Neuronal stem cell (in vitro differentiated cells): Measurements from ENCODE around the gene MALSU1.
"Not testable (repeated sequence)": the region's sequence is repeated elsewhere in the genome, so short reads cannot be mapped to it uniquely, and the experiment has no call there.

Experiments used
- DNase-seq: peaks from one replicate; pipeline ENCODE4 v3.0.0-alpha.2; 2013; ENCODE audit warnings: low spot score
- H2AFZ ChIP-seq: one replicate; pipeline ENCODE4 v1.6.1; 2013; ENCODE audit warnings: mild to moderate bottlenecking, low read length, inconsistent platforms
- H2AK5ac ChIP-seq: 2 replicates; pipeline ENCODE4 v1.6.1; 2013; ENCODE audit warnings: low read depth, mild to moderate bottlenecking, inconsistent platforms, low read length, moderate library complexity, mixed read lengths
- H2BK120ac ChIP-seq: 2 replicates; pipeline ENCODE4 v1.6.1; 2013; ENCODE audit warnings: low read depth, mild to moderate bottlenecking, inconsistent platforms, low read length, moderate library complexity, mixed read lengths
- H2BK12ac ChIP-seq: one replicate; pipeline ENCODE4 v1.6.1; 2013; ENCODE audit warnings: low read length, inconsistent platforms
- H2BK15ac ChIP-seq: 2 replicates; pipeline ENCODE4 v1.6.1; 2013; ENCODE audit warnings: mild to moderate bottlenecking, low read length, inconsistent platforms, mixed read lengths
- H2BK5ac ChIP-seq: one replicate; pipeline ENCODE4 v1.6.1; 2013; ENCODE audit warnings: inconsistent platforms, mild to moderate bottlenecking, low read length, moderate library complexity
- H3K14ac ChIP-seq: one replicate; pipeline ENCODE4 v1.6.1; 2013; ENCODE audit warnings: low read length, inconsistent platforms
- H3K18ac ChIP-seq: 2 replicates; pipeline ENCODE4 v1.6.1; 2013; ENCODE audit warnings: low read length, inconsistent platforms
- H3K23ac ChIP-seq: 2 replicates; pipeline ENCODE4 v1.6.1; 2013; ENCODE audit warnings: low read depth, mild to moderate bottlenecking, mixed read lengths, low read length, inconsistent platforms; ENCODE audit not compliant: poor library complexity
- H3K27ac ChIP-seq: replicated peaks from 3 replicates; pipeline ENCODE4 v1.5.1; 2013; ENCODE audit warnings: low read length, inconsistent platforms
- H3K27me3 ChIP-seq, 3 experiments: 2 replicates each; pipeline ENCODE4 v1.6.1; 2013; ENCODE audit warnings: low read length in 3 of 3, mild to moderate bottlenecking in 2 of 3, inconsistent platforms in 1 of 3, low read depth in 1 of 3, mixed read lengths in 1 of 3, moderate library complexity in 1 of 3; ENCODE audit not compliant: control insufficient read depth in 3 of 3, insufficient read depth in 3 of 3
- H3K36me3 ChIP-seq, 2 donors: replicated peaks in 1 of 2; 2 replicates each; pipeline ENCODE4 v1.6.1; 2013; ENCODE audit warnings: low read length in 2 of 2; ENCODE audit not compliant: control insufficient read depth in 2 of 2, insufficient read depth in 2 of 2
- H3K4ac ChIP-seq: 2 replicates; pipeline ENCODE4 v1.6.1; 2013; ENCODE audit warnings: inconsistent platforms, mild to moderate bottlenecking, low read length, moderate library complexity
- H3K4me1 ChIP-seq, 2 donors: 1 replicate in 1 of 2; 2 replicates in 1 of 2; pipeline ENCODE4 v1.6.1; 2013; ENCODE audit warnings: low read length in 2 of 2, low read depth in 1 of 2; ENCODE audit not compliant: control insufficient read depth in 2 of 2, insufficient read depth in 1 of 2
- H3K4me2 ChIP-seq: one replicate; pipeline ENCODE4 v1.6.1; 2013; ENCODE audit warnings: mild to moderate bottlenecking, low read length, inconsistent platforms; ENCODE audit not compliant: insufficient read depth, poor library complexity, severe bottlenecking
- H3K4me3 ChIP-seq, 2 donors: 2 replicates each; pipeline ENCODE4 v1.5.1; 2013; ENCODE audit warnings: low read length in 2 of 2, mild to moderate bottlenecking in 2 of 2, inconsistent platforms in 1 of 2, moderate library complexity in 1 of 2
- H3K79me1 ChIP-seq: one replicate; pipeline ENCODE4 v1.6.1; 2013; ENCODE audit warnings: low read depth, mild to moderate bottlenecking, inconsistent platforms, low read length, moderate library complexity
- H3K9ac ChIP-seq: one replicate; pipeline ENCODE4 v1.6.1; 2013; ENCODE audit warnings: mild to moderate bottlenecking, low read depth, low read length, inconsistent platforms; ENCODE audit not compliant: poor library complexity
- H3K9me3 ChIP-seq, 2 donors: replicated peaks in 1 of 2; 2 replicates each; pipeline versions ENCODE3 to v1.6.1; 2013; ENCODE audit warnings: low read length in 2 of 2, mild to moderate bottlenecking in 2 of 2, inconsistent platforms in 1 of 2, low read depth in 1 of 2, mixed read lengths in 1 of 2, moderate library complexity in 1 of 2; ENCODE audit not compliant: control insufficient read depth in 2 of 2, insufficient read depth in 1 of 2
- H4K8ac ChIP-seq: one replicate; pipeline ENCODE4 v1.6.1; 2013; ENCODE audit warnings: low read depth, mild to moderate bottlenecking, inconsistent platforms, low read length, moderate library complexity
- H4K91ac ChIP-seq: one replicate; pipeline ENCODE4 v1.6.1; 2013; ENCODE audit warnings: low read length, low read depth, mild to moderate bottlenecking, inconsistent platforms; ENCODE audit not compliant: poor library complexity
- WGBS, 2 donors: extraction: QIAGEN DNeasy Blood & Tissue Kit; methylation state at CpG; one replicate each; pipeline ENCODE4 v1.1.7; 2013; ENCODE audit warnings: missing lambda C conversion rate in 2 of 2, mixed read lengths in 1 of 2; ENCODE audit not compliant: insufficient read length in 2 of 2, insufficient replicate concordance in 1 of 2; ENCODE audit errors: extremely low coverage in 2 of 2; 5-methylcytosine and 5-hydroxymethylcytosine counted together

Gene MALSU1

GRCh38 chr7:23312141-23312540 lies 13.0 kb downstream of the MALSU1 start:
- H3K18ac ChIP-seq, H3K23ac ChIP-seq, H3K27me3 ChIP-seq, DNase-seq, H2BK12ac ChIP-seq, H2AK5ac ChIP-seq, H3K4me3 ChIP-seq, H3K27ac ChIP-seq, H4K8ac ChIP-seq, H3K4me2 ChIP-seq, H4K91ac ChIP-seq, H3K9ac ChIP-seq, H2BK15ac ChIP-seq, H2BK120ac ChIP-seq, H3K9me3 ChIP-seq, H2BK5ac ChIP-seq, H3K4me1 ChIP-seq, H2AFZ ChIP-seq, H3K14ac ChIP-seq, H3K4ac ChIP-seq, H3K79me1 ChIP-seq: not testable (repeated sequence)
- peaks cover 36 to 100% of the 10 kb centered on the region in 2 donors for H3K36me3 ChIP-seq
- no CpG with 5 or more reads among the region's 2 CpGs for WGBS, 2 donors

GRCh38 chr7:23315366-23315765 lies 16.2 kb downstream of the MALSU1 start:
- H3K4me2 ChIP-seq, result no peak overlapping the region
- DNase-seq, result no peak
- no peak overlapping the region for H2AK5ac ChIP-seq
- no peaks in the 10 kb centered on the region for H3K27me3 ChIP-seq
- no peaks in the 10 kb centered on the region for H3K4me1 ChIP-seq
- no peak overlapping the region for H2BK120ac ChIP-seq
- H2BK12ac ChIP-seq, result no peak overlapping the region
- H4K8ac ChIP-seq, result no peak overlapping the region
- no peak overlapping the region for H3K14ac ChIP-seq
- H3K4me3 ChIP-seq, result no peak overlapping the region
- H3K18ac ChIP-seq, result no peak overlapping the region
- H2AFZ ChIP-seq, result no peak overlapping the region
- H3K27ac ChIP-seq, result no peak overlapping the region
- no peak overlapping the region for H3K9ac ChIP-seq
- H3K79me1 ChIP-seq, result no peaks in the 10 kb centered on the region
- H2BK15ac ChIP-seq, result no peak overlapping the region
- no peaks in the 10 kb centered on the region for H3K9me3 ChIP-seq
- H3K23ac ChIP-seq, result no peak overlapping the region
- no peak overlapping the region for H3K4ac ChIP-seq
- H3K36me3 ChIP-seq, result peaks cover 45 to 100% of the 10 kb centered on the region in 2 donors
- H4K91ac ChIP-seq, result no peak overlapping the region
- WGBS, 2 donors, result no CpG with 5 or more reads among the region's 7 CpGs
- no peak overlapping the region for H2BK5ac ChIP-seq

- no peak overlapping the region for H4K91ac ChIP-seq
- H3K4ac ChIP-seq, result no peak overlapping the region
- H3K23ac ChIP-seq, result no peak overlapping the region
- no peak overlapping the region for H2BK5ac ChIP-seq
- H3K27me3 ChIP-seq, result no peaks in the 10 kb centered on the region
- WGBS, 2 donors, result no CpG with 5 or more reads among the region's 1 CpG
- no peak overlapping the region for H4K8ac ChIP-seq
- H3K14ac ChIP-seq, result no peak overlapping the region
- no peak overlapping the region for H2BK15ac ChIP-seq
- no peak overlapping the region for H3K18ac ChIP-seq
- H3K79me1 ChIP-seq, result peaks cover 1% of the 10 kb centered on the region
- no peak overlapping the region for H2AK5ac ChIP-seq
- peaks cover 27 to 83% of the 10 kb centered on the region in 2 donors for H3K36me3 ChIP-seq
- H3K4me1 ChIP-seq, result no peaks in the 10 kb centered on the region
- H2BK12ac ChIP-seq, result no peak overlapping the region
- H3K4me2 ChIP-seq, result no peak overlapping the region
- peaks cover 2 to 6% of the 10 kb centered on the region in 2 donors for H3K9me3 ChIP-seq
- no peak overlapping the region for H3K4me3 ChIP-seq
- H3K9ac ChIP-seq, result no peak overlapping the region
- no peak overlapping the region for H2AFZ ChIP-seq
- H2BK120ac ChIP-seq, result no peak overlapping the region
- DNase-seq, result no peak
- H3K27ac ChIP-seq, result no peak overlapping the region
Observed at GRCh38 chr7:23331132-23331531, 32.0 kb downstream of the MALSU1 start.

GRCh38 chr7:23332193-23332592 lies 33.1 kb downstream of the MALSU1 start:
- Histone ChIP-seq H4K8ac (no peak overlapping the region), H2BK12ac (no peak overlapping the region), H3K4ac (no peak overlapping the region), H3K79me1 (peaks cover 1% of the 10 kb centered on the region), H3K9ac (no peak overlapping the region), H4K91ac (no peak overlapping the region), H2BK120ac (no peak overlapping the region), H3K27ac (no peak overlapping the region), H3K14ac (no peak overlapping the region), H3K4me3 (no peak overlapping the region), H3K9me3 (peaks cover 2 to 6% of the 10 kb centered on the region in 2 donors), H2BK15ac (no peak overlapping the region), H2BK5ac (no peak overlapping the region), H3K18ac (no peak overlapping the region), H3K27me3 (no peaks in the 10 kb centered on the region), H2AFZ (no peak overlapping the region), H3K4me2 (no peak overlapping the region), H3K4me1 (no peaks in the 10 kb centered on the region), H3K23ac (no peak overlapping the region), H3K36me3 (peaks cover 32 to 94% of the 10 kb centered on the region in 2 donors), H2AK5ac (no peak overlapping the region)
- no peak for DNase-seq
